Breast epithelium (tissue), 3 donors: Measurements from ENCODE around the gene RAMP1.

ENCODE experiments used
- CTCF ChIP-seq, 3 donors: fragments of 450-650 bp; IDR thresholded peaks; one replicate each; pipeline ENCODE4 v1.5.1; 2016 to 2017; ENCODE audit warnings: antibody characterized with exemption in 3 of 3, mild to moderate bottlenecking in 3 of 3, moderate library complexity in 3 of 3
- POLR2A ChIP-seq: fragments of 450-650 bp; IDR thresholded peaks from one replicate; pipeline ENCODE4 v1.6.1; 2016; ENCODE audit warnings: antibody characterized with exemption, mild to moderate bottlenecking, moderate library complexity
- POLR2AphosphoS5 ChIP-seq, 3 donors: sonication (generic); formaldehyde crosslinking; IDR thresholded peaks; one replicate each; pipeline ENCODE4 v1.6.1; 2017; ENCODE audit warnings: antibody characterized with exemption in 3 of 3

DNA sequence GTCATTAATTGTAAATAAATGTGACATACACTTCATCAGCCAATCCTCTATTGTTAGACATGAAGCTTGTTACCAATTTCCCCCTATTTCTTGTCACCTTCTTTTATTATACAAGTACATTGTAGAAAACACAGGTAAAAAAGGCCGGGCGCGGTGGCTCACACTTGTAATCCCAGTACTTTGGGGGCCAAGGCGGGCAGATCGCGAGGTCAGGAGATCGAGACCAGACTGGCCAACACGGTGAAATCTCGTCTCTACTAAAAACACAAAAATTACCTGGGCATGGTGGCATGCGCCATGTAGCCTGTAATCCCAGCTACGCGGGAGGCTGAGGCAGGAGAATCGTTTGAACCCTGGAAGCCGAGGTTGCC is 64.7 kb downstream of the RAMP1 start:
- TF ChIP-seq POLR2AphosphoS5 (IDR thresholded peaks at IDR 0.05) = no peak
- TF ChIP-seq CTCF (IDR thresholded peaks at IDR 0.05) = no peak
- TF ChIP-seq POLR2A = no peak
